ENCODE data around the gene TNIP2.

- TF ChIP-seq, protein P1, sequence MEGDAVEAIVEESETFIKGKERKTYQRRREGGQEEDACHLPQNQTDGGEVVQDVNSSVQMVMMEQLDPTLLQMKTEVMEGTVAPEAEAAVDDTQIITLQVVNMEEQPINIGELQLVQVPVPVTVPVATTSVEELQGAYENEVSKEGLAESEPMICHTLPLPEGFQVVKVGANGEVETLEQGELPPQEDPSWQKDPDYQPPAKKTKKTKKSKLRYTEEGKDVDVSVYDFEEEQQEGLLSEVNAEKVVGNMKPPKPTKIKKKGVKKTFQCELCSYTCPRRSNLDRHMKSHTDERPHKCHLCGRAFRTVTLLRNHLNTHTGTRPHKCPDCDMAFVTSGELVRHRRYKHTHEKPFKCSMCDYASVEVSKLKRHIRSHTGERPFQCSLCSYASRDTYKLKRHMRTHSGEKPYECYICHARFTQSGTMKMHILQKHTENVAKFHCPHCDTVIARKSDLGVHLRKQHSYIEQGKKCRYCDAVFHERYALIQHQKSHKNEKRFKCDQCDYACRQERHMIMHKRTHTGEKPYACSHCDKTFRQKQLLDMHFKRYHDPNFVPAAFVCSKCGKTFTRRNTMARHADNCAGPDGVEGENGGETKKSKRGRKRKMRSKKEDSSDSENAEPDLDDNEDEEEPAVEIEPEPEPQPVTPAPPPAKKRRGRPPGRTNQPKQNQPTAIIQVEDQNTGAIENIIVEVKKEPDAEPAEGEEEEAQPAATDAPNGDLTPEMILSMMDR (IDR thresholded peaks at IDR 0.05): no peak
- TF ChIP-seq POLR2A (IDR thresholded peaks at IDR 0.05): no peak
Observed at GRCh38 chr4:2723751-2724150, 32.4 kb downstream of the TNIP2 start.
